GM12878 (cell line): ENCODE data around the gene EEF1G. TPM values are rescaled to one million over a fixed set of nuclear protein-coding genes. Genes with fewer than 3 reads are reported as not detected.

Experiments
- MLLT1 ChIP-seq: fragments of 450-650 bp; IDR thresholded peaks from 2 replicates; pipeline ENCODE4 v1.6.1; 2016; ENCODE audit warnings: mild to moderate bottlenecking
- NFXL1 ChIP-seq: fragments of 450-650 bp; IDR thresholded peaks from 2 replicates; pipeline ENCODE4 v1.6.1; 2017; ENCODE audit warnings: antibody characterized with exemption, mild to moderate bottlenecking, borderline replicate concordance
- NR2C1 ChIP-seq: fragments of 450-650 bp; IDR thresholded peaks from 2 replicates; pipeline ENCODE4 v1.6.1; 2017; ENCODE audit warnings: antibody characterized with exemption, mild to moderate bottlenecking, moderate library complexity
- POLR2A ChIP-seq: IDR thresholded peaks from 2 replicates; pipeline ENCODE4 v1.6.1; 2011; ENCODE audit warnings: low read depth, mild to moderate bottlenecking, low read length
- RBBP5 ChIP-seq: fragments of 200-600 bp; sonication (generic); conservative IDR thresholded peaks from 2 replicates; pipeline ENCODE4 v1.6.1; 2016
- RUNX3 ChIP-seq: IDR thresholded peaks from 2 replicates; pipeline ENCODE4 v1.6.1; 2012; ENCODE audit warnings: low read length, inconsistent platforms
- TCF3 ChIP-seq: IDR thresholded peaks from 2 replicates; pipeline ENCODE4 v1.6.1; 2012; ENCODE audit warnings: low read depth, mild to moderate bottlenecking, low read length, borderline replicate concordance; ENCODE audit not compliant: insufficient read depth
- ZBTB33 ChIP-seq: fragments of 450-650 bp; IDR thresholded peaks from 2 replicates; pipeline ENCODE4 v1.6.1; 2017; ENCODE audit warnings: mild to moderate bottlenecking
- ZNF24 ChIP-seq: fragments of 450-650 bp; IDR thresholded peaks from 2 replicates; pipeline ENCODE4 v1.6.1; 2017; ENCODE audit warnings: antibody characterized with exemption, mild to moderate bottlenecking
- polyA plus RNA-seq, 11 experiments: library from polyadenylated mRNA; depleted of rRNA in 4 of 11; unstranded in 6 of 11; stranded (reverse) in 5 of 11; fragments of >200 nt; fragmentation: Nextera tagmentation in 4 of 11; fragmentation: Illumina TruSeq in 1 of 11; extraction: Ambion mirVana in 4 of 11; extraction: Trizol in 1 of 11; gene quantifications; 1 replicate in 1 of 11; 2 replicates in 10 of 11; pipeline versions ENCODE4 v1.2.1 to v1.2.3, GENCODE V29; 2011 to 2016; ENCODE audit warnings: inconsistent platforms in 2 of 11, missing spikeins in 2 of 11, low read depth in 1 of 11
- total RNA-seq, 4 experiments: library from RNA; depleted of rRNA in 3 of 4; stranded (reverse); fragments of >200 nt in 3 of 4; fragmentation: Illumina TruSeq in 1 of 4; extraction: Trizol in 1 of 4; gene quantifications; 2 replicates each; pipeline versions ENCODE4 v1.2.1 to v1.2.3, GENCODE V29; 2013 to 2021
- TF ChIP-seq, protein P1 (sequence below): fragments of 150-350 bp; IDR thresholded peaks from 2 replicates; pipeline ENCODE4 v1.6.1; 2014; ENCODE audit warnings: mild to moderate bottlenecking, low read depth, low read length

Gene EEF1G
- total and polyA plus RNA-seq, 10 of the 15 experiments (the other 5 are each of a cell fraction or from before 2014, with no cell fraction given) = 850 to 2,739 (median 2,277) TPM

DNA sequence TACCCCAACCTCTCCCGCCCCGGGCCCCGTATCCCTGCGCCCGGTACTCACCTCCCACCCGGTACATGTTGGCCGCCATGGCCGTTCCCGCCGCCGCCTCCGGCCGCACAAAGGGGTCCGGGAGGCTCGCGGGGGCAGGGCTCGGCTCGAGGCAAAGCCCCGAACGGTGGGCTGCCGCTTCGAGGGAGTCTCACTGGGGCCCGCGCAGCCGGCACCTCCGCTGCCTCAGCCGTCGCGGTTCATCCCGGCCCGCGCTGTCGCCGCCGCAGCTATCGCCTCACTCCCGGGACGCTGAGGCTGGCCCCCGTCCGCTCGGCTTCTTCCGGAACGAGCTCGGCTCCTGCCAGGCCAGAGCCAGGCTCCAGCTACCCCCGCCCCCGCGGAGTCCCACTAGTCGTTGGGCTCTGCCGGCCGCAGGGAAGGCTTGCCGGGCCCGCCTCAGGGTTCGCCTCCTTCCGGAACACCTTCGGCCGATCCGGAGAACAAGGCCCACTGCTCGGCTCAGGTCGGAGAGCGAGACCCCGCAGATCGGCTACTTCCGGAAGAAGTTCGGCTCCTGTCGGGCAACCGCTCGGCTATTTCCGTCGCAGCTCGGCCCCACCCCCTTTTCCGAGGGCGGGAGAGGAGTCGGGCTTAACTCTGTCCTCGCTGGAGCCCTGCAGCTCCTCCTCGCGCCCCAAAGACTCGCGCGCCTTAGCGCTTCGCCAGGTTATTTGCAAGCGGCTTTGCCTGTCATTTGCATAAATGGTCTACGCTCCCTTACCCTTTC, 27.9 kb upstream of the EEF1G start, which contains the start of gene MTA2 (continued):
- TF ChIP-seq NR2C1 (no peak), NFXL1 (no peak), POLR2A (peak; percentile 85), RUNX3 (no peak), MLLT1 (no peak), ZBTB33 (no peak), TCF3 (no peak), RBBP5 (no peak), ZNF24 (no peak)
- TF ChIP-seq, protein P1, sequence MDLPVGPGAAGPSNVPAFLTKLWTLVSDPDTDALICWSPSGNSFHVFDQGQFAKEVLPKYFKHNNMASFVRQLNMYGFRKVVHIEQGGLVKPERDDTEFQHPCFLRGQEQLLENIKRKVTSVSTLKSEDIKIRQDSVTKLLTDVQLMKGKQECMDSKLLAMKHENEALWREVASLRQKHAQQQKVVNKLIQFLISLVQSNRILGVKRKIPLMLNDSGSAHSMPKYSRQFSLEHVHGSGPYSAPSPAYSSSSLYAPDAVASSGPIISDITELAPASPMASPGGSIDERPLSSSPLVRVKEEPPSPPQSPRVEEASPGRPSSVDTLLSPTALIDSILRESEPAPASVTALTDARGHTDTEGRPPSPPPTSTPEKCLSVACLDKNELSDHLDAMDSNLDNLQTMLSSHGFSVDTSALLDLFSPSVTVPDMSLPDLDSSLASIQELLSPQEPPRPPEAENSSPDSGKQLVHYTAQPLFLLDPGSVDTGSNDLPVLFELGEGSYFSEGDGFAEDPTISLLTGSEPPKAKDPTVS = no peak
